Activated CD8-positive, alpha-beta T cell treated with anti-CD3 and anti-CD28 coated beads for 36 hours (primary cell): Measurements from ENCODE around the gene RHBDL3. TPM values are rescaled to one million over a fixed set of nuclear protein-coding genes. Genes with fewer than 3 reads are reported as not detected.

Source experiments
- ATAC-seq: fragments of 200-7000 bp; cut with Tn5 transposase; one replicate; pipeline ENCODE4 v1.10.0; 2021; ENCODE audit warnings: mild to moderate bottlenecking, moderate library complexity
- CTCF ChIA-PET: fragments of 350-600 bp; sonication (Branson Sonifier 250); formaldehyde crosslinking; loops from one replicate; lab custom pipeline; 2021; ENCODE audit warnings: antibody characterized with exemption; lab: Charles Lee
- POLR2A ChIA-PET: fragments of 350-600 bp; sonication (Branson Sonifier 250); formaldehyde crosslinking; loops from one replicate; lab custom pipeline; 2021; ENCODE audit warnings: antibody characterized with exemption; lab: Charles Lee
- DNase-seq: peaks from one replicate; pipeline ENCODE4 v3.0.0-alpha.2; 2020
- H3K27ac Mint-ChIP-seq: one replicate; pipeline ENCODE4 v1.8.0; 2021; ENCODE audit warnings: mild to moderate bottlenecking, mixed read lengths
- H3K27me3 Mint-ChIP-seq: one replicate; pipeline ENCODE4 v1.8.0; 2021; ENCODE audit warnings: mixed read lengths
- H3K36me3 Mint-ChIP-seq: one replicate; pipeline ENCODE4 v1.8.0; 2021; ENCODE audit warnings: low read depth, mixed read lengths
- H3K4me1 Mint-ChIP-seq: one replicate; pipeline ENCODE4 v1.8.0; 2021; ENCODE audit warnings: low read depth, mixed read lengths
- H3K4me3 Mint-ChIP-seq: one replicate; pipeline ENCODE4 v1.8.0; 2021; ENCODE audit warnings: mild to moderate bottlenecking, moderate library complexity, mixed read lengths
- H3K9me3 Mint-ChIP-seq: one replicate; pipeline ENCODE4 v1.8.0; 2021; ENCODE audit warnings: mixed read lengths
- CTCF ChIP-seq: fragments of 200-600 bp; IDR thresholded peaks from one replicate; pipeline ENCODE4 v1.8.0; 2022; ENCODE audit warnings: antibody characterized with exemption, mild to moderate bottlenecking
- intact Hi-C: fragments of 100-400 bp; cut with micrococcal nuclease; formaldehyde crosslinking; loops from one replicate; pipeline ENCODE4 v1.10.0; 2022
- total RNA-seq, 2 experiments: library from RNA; stranded (reverse); gene quantifications; one replicate each; pipeline ENCODE4 v1.2.3, GENCODE V29; 2021

The RHBDL3 gene
- total RNA-seq, 2 experiments from 2014 or later, result 0.11 TPM; not detected in 1

DNA sequence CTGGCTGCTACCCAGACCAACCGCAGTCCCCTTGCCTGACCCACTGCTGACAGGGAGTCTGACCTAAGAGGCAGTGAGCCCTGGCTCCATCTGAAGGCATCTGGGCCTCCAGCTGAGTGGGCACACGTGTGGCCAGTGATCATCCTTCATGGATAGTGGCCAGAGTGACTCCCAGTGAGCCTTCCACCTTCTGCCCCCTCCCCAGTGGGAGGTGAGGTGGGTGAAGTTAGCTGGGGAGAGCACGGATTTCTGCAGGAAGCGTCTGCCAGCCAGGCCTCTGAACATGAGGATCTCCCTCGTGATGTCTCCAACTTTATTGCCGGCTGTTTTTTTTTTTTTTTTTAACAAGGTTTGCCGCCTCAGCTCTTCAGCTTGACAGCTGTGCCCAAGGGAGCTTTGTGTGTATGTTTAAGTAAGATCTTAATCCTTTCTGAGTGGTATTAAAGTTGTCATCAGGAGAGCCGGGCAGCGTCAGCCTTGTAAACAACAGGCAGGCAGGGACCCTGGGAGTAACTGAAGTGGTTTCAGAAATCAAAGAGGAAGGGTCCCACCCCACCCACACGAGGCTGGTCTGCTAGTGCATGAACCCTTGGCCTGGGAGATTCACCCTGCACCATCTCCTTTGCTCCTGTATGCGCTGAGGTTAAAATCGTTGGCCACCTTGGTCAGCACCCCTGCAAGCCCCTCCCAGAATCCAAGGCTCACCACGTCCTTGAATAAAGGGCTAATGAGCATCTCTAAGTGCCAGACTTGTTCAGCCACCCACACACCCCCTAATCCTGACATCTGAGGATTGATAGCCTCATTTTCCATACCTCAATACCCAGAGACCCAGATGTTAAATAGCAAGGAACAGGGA lies 33.3 kb downstream of the RHBDL3 start:
- Mint-ChIP-seq H3K27ac (no peak overlapping the region), H3K9me3 (no peaks in the 10 kb centered on the region), H3K27me3 (no peaks in the 10 kb centered on the region), H3K4me3 (no peak overlapping the region), H3K4me1 (no peaks in the 10 kb centered on the region), H3K36me3 (no peaks in the 10 kb centered on the region)
- POLR2A ChIA-PET, result interaction anchor here (0.6 kb wide), 1 partner anchor 837 kb away, joined by 3 read pairs; no protein-coding TSS in a partner anchor
- no peak for TF ChIP-seq CTCF
- intact Hi-C loops, result no loop called here
- CTCF ChIA-PET, result no interaction called here
- ATAC-seq (no peak), DNase-seq (no peak)

DNA sequence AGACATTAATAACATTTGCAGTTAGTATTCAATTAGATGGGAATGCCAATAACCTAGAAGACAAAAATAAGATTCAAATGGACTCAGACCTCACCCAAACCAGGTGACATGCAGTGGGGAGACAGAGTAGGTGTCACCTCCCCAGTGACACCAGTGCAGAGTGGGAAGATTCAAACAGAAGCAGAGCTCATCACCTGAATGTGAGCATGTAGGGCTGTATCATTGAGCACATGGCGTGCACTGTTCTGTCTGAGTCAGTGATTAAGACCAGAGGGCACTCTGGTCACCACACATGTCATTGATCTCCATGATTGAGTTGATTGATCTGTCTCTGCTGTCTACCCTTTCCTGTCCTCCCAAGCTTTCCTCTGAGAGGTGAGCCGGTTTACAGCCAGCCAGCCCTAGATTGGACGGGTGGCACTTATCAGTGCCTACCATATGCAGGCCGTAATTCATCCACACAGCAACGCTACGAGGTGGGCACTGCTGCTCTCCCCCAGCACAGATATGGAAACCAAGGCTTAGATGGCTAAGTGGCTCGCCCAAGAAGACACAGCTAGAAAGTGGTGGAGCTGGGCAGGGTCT lies 34.0 kb downstream of the RHBDL3 start:
- no peak for TF ChIP-seq CTCF
- intact Hi-C loops, result no loop called here
- ATAC-seq, result no peak
- no peak for DNase-seq
- Mint-ChIP-seq H3K27ac (no peak overlapping the region), H3K4me3 (no peak overlapping the region), H3K36me3 (no peaks in the 10 kb centered on the region), H3K4me1 (no peaks in the 10 kb centered on the region), H3K27me3 (no peaks in the 10 kb centered on the region), H3K9me3 (no peaks in the 10 kb centered on the region)
- CTCF ChIA-PET, result no interaction called here
- POLR2A ChIA-PET, result interaction anchor here (0.6 kb wide), 1 partner anchor 837 kb away, joined by 3 read pairs; no protein-coding TSS in a partner anchor

DNA sequence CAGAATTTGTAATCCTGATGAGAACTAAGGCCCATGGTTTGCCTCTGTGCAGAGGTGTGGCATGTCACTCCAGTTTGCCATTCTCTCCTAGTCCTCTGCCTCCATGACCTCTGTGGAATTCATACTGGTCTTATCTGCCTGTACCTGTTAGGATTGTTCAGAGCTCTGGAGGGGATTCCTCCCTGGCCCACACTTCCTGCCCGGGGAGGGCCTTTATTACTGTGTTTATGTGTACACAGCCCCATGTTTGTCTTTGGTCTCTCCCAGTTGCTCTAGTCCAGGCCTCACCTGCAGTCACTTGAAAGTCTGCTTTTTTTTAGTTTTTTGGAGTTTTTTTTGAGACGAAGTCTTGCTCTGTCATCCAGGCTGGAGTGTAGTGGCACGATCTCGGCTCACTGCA lies 36.4 kb downstream of the RHBDL3 start:
- Mint-ChIP-seq H3K4me1 (no peaks in the 10 kb centered on the region), H3K9me3 (no peaks in the 10 kb centered on the region), H3K27me3 (no peaks in the 10 kb centered on the region), H3K4me3 (no peak overlapping the region), H3K36me3 (no peaks in the 10 kb centered on the region), H3K27ac (no peak overlapping the region)
- ChIA-PET POLR2A (no interaction called here), CTCF (no interaction called here)
- ATAC-seq (no peak), DNase-seq (no peak)
- intact Hi-C loops, result no loop called here
- no peak for TF ChIP-seq CTCF

DNA sequence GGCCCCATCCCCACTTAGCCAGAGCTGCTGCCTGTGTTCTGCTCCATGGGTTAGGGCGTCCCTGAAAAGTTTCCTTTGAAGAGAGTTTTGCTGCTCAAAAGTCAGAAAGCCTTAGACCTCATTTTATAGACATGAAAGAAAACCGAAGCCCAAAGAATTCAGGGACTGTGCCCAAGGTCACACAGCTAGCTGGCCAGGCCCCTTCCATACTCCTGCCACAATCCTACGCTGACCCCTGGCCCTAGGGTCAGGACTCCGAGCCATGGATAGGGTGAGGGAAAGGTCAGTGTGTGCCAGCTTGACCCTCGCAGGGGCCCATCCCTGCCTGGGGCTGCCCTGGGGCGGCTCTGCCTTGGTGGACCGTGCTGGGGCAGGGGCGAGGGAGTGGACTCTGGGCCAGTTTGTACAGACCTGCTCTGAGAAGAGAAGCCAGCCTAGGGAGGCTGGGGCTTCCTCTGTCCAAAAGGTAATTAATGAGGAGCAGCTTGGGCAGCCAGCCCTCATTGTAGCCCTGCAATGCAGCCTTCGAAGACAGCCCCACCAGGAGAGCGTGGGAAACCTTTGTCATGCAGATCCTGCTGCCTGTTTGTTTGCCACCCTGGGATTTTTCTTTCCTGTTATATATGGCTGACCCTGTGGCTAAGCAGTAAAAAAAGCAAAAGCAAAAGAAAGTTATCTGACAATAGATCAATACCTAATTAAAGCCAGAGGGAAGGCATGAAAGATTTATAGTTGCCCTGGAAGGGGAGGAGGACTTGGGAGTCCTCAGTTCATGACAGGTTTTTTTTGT lies 37.4 kb downstream of the RHBDL3 start:
- no peak for ATAC-seq
- Mint-ChIP-seq H3K27ac (no peak overlapping the region), H3K27me3 (no peaks in the 10 kb centered on the region), H3K9me3 (no peaks in the 10 kb centered on the region), H3K4me1 (no peaks in the 10 kb centered on the region), H3K4me3 (no peak overlapping the region), H3K36me3 (no peaks in the 10 kb centered on the region)
- POLR2A ChIA-PET, result no interaction called here
- intact Hi-C loops, result no loop called here
- DNase-seq, result no peak
- no peak for TF ChIP-seq CTCF
- CTCF ChIA-PET, result no interaction called here
